Measurements from ENCODE around the gene ALDOB. TPM values are rescaled to one million over a fixed set of nuclear protein-coding genes. Genes with fewer than 3 reads are reported as not detected.

Gene ALDOB
- total RNA-seq, 2 donors from 2014 or later, result 0.29 TPM; not detected in 1

GRCh38 chr9:101417977-101418376 is 17.6 kb downstream of the ALDOB start:
- H3K4me3 ChIP-seq (ENCODE audit: low read length), result no peak overlapping the region
- no peak for DNase-seq
- H3K27me3 Mint-ChIP-seq (ENCODE audit: insufficient read depth), result peaks cover 9% of the 10 kb centered on the region
- H3K4me1 ChIP-seq (ENCODE audit: control insufficient read depth, insufficient read depth, low read length), result no peaks in the 10 kb centered on the region
- peaks cover 3% of the 10 kb centered on the region for H3K36me3 Mint-ChIP-seq (ENCODE audit: low read depth)
- H3K4me1 Mint-ChIP-seq, result no peaks in the 10 kb centered on the region
- peaks cover 11% of the 10 kb centered on the region for H3K9me3 ChIP-seq (ENCODE audit: control insufficient read depth, low read length)
- no peak overlapping the region for H3K4me3 Mint-ChIP-seq
- no peak overlapping the region for H3K27ac ChIP-seq (ENCODE audit: low read depth, low read length)
- H3K36me3 ChIP-seq (ENCODE audit: control insufficient read depth, insufficient read depth, low read length), result no peaks in the 10 kb centered on the region
- peaks cover 13% of the 10 kb centered on the region for H3K9me3 Mint-ChIP-seq
- no peak overlapping the region for H3K9ac ChIP-seq (ENCODE audit: extremely low read depth, low read length, poor library complexity, severe bottlenecking)
- H3K27me3 ChIP-seq (ENCODE audit: control insufficient read depth, insufficient read depth, low read length, poor library complexity, severe bottlenecking), result no peaks in the 10 kb centered on the region
- TF ChIP-seq CTCF (conservative IDR thresholded peaks at IDR 0.05), result no peak
- H3K27ac Mint-ChIP-seq, result no peak overlapping the region

- Mint-ChIP-seq H3K9me3 (peaks cover 18% of the 10 kb centered on the region), H3K4me3 (no peak overlapping the region), H3K27me3 (ENCODE audit: insufficient read depth) (peaks cover 11% of the 10 kb centered on the region), H3K27ac (no peak overlapping the region), H3K36me3 (ENCODE audit: low read depth) (peaks cover 7% of the 10 kb centered on the region), H3K4me1 (no peaks in the 10 kb centered on the region)
- no peak for DNase-seq
- Histone ChIP-seq H3K27ac (ENCODE audit: low read depth, low read length) (no peak overlapping the region), H3K9me3 (ENCODE audit: control insufficient read depth, low read length) (peaks cover 16% of the 10 kb centered on the region), H3K27me3 (ENCODE audit: control insufficient read depth, insufficient read depth, low read length, poor library complexity, severe bottlenecking) (no peaks in the 10 kb centered on the region), H3K4me3 (ENCODE audit: low read length) (no peak overlapping the region), H3K4me1 (ENCODE audit: control insufficient read depth, insufficient read depth, low read length) (no peaks in the 10 kb centered on the region), H3K9ac (ENCODE audit: extremely low read depth, low read length, poor library complexity, severe bottlenecking) (no peak overlapping the region), H3K36me3 (ENCODE audit: control insufficient read depth, insufficient read depth, low read length) (no peaks in the 10 kb centered on the region)
- TF ChIP-seq CTCF (conservative IDR thresholded peaks at IDR 0.05), result no peak
Observed at GRCh38 chr9:101417389-101417788, 18.2 kb downstream of the ALDOB start.

GRCh38 chr9:101415578-101415977 is 20.0 kb downstream of the ALDOB start:
- Mint-ChIP-seq H3K36me3 (ENCODE audit: low read depth) (peaks cover 17% of the 10 kb centered on the region), H3K27ac (no peak overlapping the region), H3K27me3 (ENCODE audit: insufficient read depth) (peaks cover 11% of the 10 kb centered on the region), H3K9me3 (peaks cover 33% of the 10 kb centered on the region), H3K4me1 (no peaks in the 10 kb centered on the region), H3K4me3 (no peak overlapping the region)
- no peaks in the 10 kb centered on the region for H3K4me1 ChIP-seq (ENCODE audit: control insufficient read depth, insufficient read depth, low read length)
- no peak for TF ChIP-seq CTCF (conservative IDR thresholded peaks at IDR 0.05)
- H3K9ac ChIP-seq (ENCODE audit: extremely low read depth, low read length, poor library complexity, severe bottlenecking), result no peak overlapping the region
- H3K36me3 ChIP-seq (ENCODE audit: control insufficient read depth, insufficient read depth, low read length), result no peaks in the 10 kb centered on the region
- no peak for DNase-seq
- H3K9me3 ChIP-seq (ENCODE audit: control insufficient read depth, low read length), result peaks cover 29% of the 10 kb centered on the region
- no peaks in the 10 kb centered on the region for H3K27me3 ChIP-seq (ENCODE audit: control insufficient read depth, insufficient read depth, low read length, poor library complexity, severe bottlenecking)
- no peak overlapping the region for H3K27ac ChIP-seq (ENCODE audit: low read depth, low read length)
- H3K4me3 ChIP-seq (ENCODE audit: low read length), result no peak overlapping the region

Measured in endodermal cell (in vitro differentiated cells).